ENCODE data around the gene ZNF730.

- TF ChIP-seq CTCF (IDR thresholded peaks at IDR 0.05; ENCODE audit: low read depth, low read length, poor library complexity, severe bottlenecking) = no peak
- no peak for TF ChIP-seq EZH2phosphoT487 (IDR thresholded peaks at IDR 0.05; ENCODE audit: borderline replicate concordance, low read length)
Observed at GRCh38 chr19:23190341-23190740, 73.5 kb downstream of the ZNF730 start.

All from DOHH2 (cell line).